HS-5 (cell line): ENCODE measurements around the gene EHMT1.
"Not testable (repeated sequence)": the region's sequence is repeated elsewhere in the genome, so short reads cannot be mapped to it uniquely, and the experiment has no call there.

Experiments
- DNase-seq: peaks from one replicate; pipeline ENCODE4 v3.0.0-alpha.2; 2012; ENCODE audit warnings: low read depth

EHMT1 gene

GRCh38 chr9:137866226-137867141, 247.7 kb downstream of the EHMT1 start:
- no peak for DNase-seq

- DNase-seq = no peak
These were observed 251.6 kb downstream of the EHMT1 start for GRCh38 chr9:137870432-137870831.

- no peak for DNase-seq
These were observed 253.5 kb downstream of the EHMT1 start for GRCh38 chr9:137872296-137872695.

GRCh38 chr9:137873408-137873807, 254.6 kb downstream of the EHMT1 start:
- no peak for DNase-seq

- DNase-seq = no peak
These were observed 255.1 kb downstream of the EHMT1 start for GRCh38 chr9:137873858-137874362.

GRCh38 chr9:137875354-137875753, 256.5 kb downstream of the EHMT1 start:
- DNase-seq = no peak

GRCh38 chr9:137875846-137876245, 257.0 kb downstream of the EHMT1 start:
- DNase-seq = no peak

GRCh38 chr9:137876269-137876668, 257.5 kb downstream of the EHMT1 start:
- DNase-seq = no peak

GRCh38 chr9:137876781-137877386, 258.1 kb downstream of the EHMT1 start:
- no peak for DNase-seq

- DNase-seq = not testable (repeated sequence)
These were observed 258.8 kb downstream of the EHMT1 start, which contains the start of gene CACNA1B for GRCh38 chr9:137877506-137878122. TSS of gene CACNA1B (plus strand) at chr9:137877782. CDS start at chr9:137877934, 152 bp downstream.

GRCh38 chr9:137878146-137878941, 259.5 kb downstream of the EHMT1 start:
- DNase-seq = no peak

GRCh38 chr9:137879052-137879451, 260.2 kb downstream of the EHMT1 start:
- DNase-seq = no peak

- DNase-seq = no peak
These were observed 260.9 kb downstream of the EHMT1 start for GRCh38 chr9:137879566-137880150.

GRCh38 chr9:137880160-137880975, 261.6 kb downstream of the EHMT1 start:
- no peak for DNase-seq

- no peak for DNase-seq
These were observed 262.2 kb downstream of the EHMT1 start for GRCh38 chr9:137880976-137881530.

- DNase-seq = no peak
These were observed 263.0 kb downstream of the EHMT1 start for GRCh38 chr9:137881591-137882505.

- DNase-seq = no peak
These were observed 263.7 kb downstream of the EHMT1 start for GRCh38 chr9:137882506-137882821.

GRCh38 chr9:137883977-137884376, 265.2 kb downstream of the EHMT1 start:
- not testable (repeated sequence) for DNase-seq

GRCh38 chr9:137884547-137884946, 265.7 kb downstream of the EHMT1 start:
- not testable (repeated sequence) for DNase-seq
